Uterus (tissue), 2 donors: ENCODE data around the gene PRKAG2.

Experiments
- CTCF ChIP-seq, 4 experiments: fragments of 200-600 bp in 2 of 4; fragments of 450-650 bp in 2 of 4; sonication (generic) in 2 of 4; IDR thresholded peaks; one replicate each; pipeline ENCODE4 v1.5.1; 2016 to 2019; ENCODE audit warnings: antibody characterized with exemption in 4 of 4, mild to moderate bottlenecking in 2 of 4, moderate library complexity in 1 of 4
- POLR2A ChIP-seq, 2 donors: fragments of 450-650 bp; IDR thresholded peaks; one replicate each; pipeline ENCODE4 v1.6.1; 2016; ENCODE audit warnings: antibody characterized with exemption in 2 of 2, mild to moderate bottlenecking in 1 of 2, moderate library complexity in 1 of 2

DNA sequence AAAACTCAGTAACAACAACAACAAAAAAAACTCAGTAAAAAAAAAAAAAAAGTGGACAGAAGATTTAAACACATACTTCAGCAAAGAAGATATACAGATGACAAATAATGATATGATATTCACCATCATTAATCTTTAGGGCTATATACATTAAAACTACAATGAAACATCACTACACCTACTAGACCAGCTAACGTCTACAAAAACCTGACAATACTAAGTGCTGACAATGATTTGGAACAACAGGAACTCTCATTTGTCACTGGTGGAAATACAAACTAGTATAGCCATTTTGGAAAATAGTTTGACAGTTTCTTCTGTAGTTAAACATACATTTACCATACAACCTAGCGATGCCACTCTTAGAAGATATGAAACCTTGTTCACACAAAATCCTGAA, 185.5 kb downstream of the PRKAG2 start:
- no peak for TF ChIP-seq CTCF (IDR thresholded peaks at IDR 0.05)
- no peak for TF ChIP-seq POLR2A (IDR thresholded peaks at IDR 0.05)
